Uterus (tissue), 2 donors: ENCODE data around the gene CCDC87.

Source experiments
- POLR2A ChIP-seq, 2 donors: fragments of 450-650 bp; IDR thresholded peaks; one replicate each; pipeline ENCODE4 v1.6.1; 2016; ENCODE audit warnings: antibody characterized with exemption in 2 of 2, mild to moderate bottlenecking in 1 of 2, moderate library complexity in 1 of 2
- TF ChIP-seq, protein P1 (sequence below), 4 experiments: fragments of 200-600 bp in 2 of 4; fragments of 450-650 bp in 2 of 4; sonication (generic) in 2 of 4; IDR thresholded peaks; one replicate each; pipeline ENCODE4 v1.5.1; 2016 to 2019; ENCODE audit warnings: antibody characterized with exemption in 4 of 4, mild to moderate bottlenecking in 2 of 4, moderate library complexity in 1 of 4

DNA sequence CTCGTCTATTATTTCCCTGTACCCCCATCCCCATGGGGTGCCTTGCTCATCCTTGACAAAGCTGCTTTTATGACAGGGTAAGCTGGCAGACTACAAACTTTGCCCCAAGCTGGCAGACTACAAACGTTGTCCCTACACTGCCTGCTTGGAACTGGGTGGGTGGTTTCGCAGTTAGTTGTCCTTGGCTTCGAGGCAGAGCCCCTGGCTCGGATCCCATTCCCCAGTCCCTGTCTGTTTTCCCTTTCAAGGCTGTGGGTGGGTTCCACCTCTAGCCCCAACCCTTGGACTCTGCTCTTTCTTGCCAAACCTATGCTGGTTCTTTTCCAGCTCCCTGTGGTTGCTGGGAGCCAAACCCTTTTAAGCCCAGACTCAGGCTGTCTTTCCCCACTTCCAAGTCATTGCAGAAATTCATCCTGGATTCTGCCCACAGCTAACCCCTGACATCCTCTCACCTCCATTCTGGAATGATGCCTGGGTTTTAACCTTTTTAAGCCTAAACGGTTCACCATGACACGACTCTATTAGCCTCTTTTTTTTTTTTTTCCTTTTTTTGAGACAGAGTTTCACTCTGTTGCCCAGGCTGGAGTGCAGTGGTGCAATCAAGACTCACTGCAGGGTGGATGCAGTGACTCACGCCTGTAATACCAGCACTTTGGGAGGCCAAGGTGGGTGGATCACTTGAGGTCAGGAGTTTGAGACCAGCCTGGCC lies 14.4 kb upstream of the CCDC87 start:
- TF ChIP-seq POLR2A (IDR thresholded peaks at IDR 0.05) = no peak
- TF ChIP-seq, protein P1, sequence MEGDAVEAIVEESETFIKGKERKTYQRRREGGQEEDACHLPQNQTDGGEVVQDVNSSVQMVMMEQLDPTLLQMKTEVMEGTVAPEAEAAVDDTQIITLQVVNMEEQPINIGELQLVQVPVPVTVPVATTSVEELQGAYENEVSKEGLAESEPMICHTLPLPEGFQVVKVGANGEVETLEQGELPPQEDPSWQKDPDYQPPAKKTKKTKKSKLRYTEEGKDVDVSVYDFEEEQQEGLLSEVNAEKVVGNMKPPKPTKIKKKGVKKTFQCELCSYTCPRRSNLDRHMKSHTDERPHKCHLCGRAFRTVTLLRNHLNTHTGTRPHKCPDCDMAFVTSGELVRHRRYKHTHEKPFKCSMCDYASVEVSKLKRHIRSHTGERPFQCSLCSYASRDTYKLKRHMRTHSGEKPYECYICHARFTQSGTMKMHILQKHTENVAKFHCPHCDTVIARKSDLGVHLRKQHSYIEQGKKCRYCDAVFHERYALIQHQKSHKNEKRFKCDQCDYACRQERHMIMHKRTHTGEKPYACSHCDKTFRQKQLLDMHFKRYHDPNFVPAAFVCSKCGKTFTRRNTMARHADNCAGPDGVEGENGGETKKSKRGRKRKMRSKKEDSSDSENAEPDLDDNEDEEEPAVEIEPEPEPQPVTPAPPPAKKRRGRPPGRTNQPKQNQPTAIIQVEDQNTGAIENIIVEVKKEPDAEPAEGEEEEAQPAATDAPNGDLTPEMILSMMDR (IDR thresholded peaks at IDR 0.05) = no peak
